Measurements from ENCODE around the gene TPRG1L. TPM values are rescaled to one million over a fixed set of nuclear protein-coding genes. Genes with fewer than 3 reads are reported as not detected.

TPRG1L gene
- total RNA-seq, 4 donors from 2014 or later, result 27.9 to 44.7 (median 33.2) TPM

GRCh38 chr1:3628445-3628844, 3.6 kb downstream of the TPRG1L start:
- intact Hi-C loops (cut with DNase I), result no loop called here
- no peak for DNase-seq
- no peaks in the 10 kb centered on the region for H3K27me3 ChIP-seq
- WGBS, 2 donors, result 88 to 96% methylated on average over 4 to 10 of the region's 10 CpGs
- peaks cover 26 to 48% (median 26%) of the 10 kb centered on the region in 3 donors for H3K4me1 ChIP-seq
- TF ChIP-seq POLR2A (IDR thresholded peaks at IDR 0.05) (no peak), CTCF (IDR thresholded peaks at IDR 0.05) (no peak)
- H3K9me3 ChIP-seq, result no peaks in the 10 kb centered on the region
- no peak overlapping the region for H3K4me3 ChIP-seq
- peaks cover 9 to 72% (median 21%) of the 10 kb centered on the region in 3 donors for H3K36me3 ChIP-seq
- H3K27ac ChIP-seq, result no peak overlapping the region

- Histone ChIP-seq H3K9me3 (no peaks in the 10 kb centered on the region), H3K27ac (no peak overlapping the region), H3K27me3 (no peaks in the 10 kb centered on the region), H3K36me3 (peaks cover 17 to 84% (median 21%) of the 10 kb centered on the region in 3 donors), H3K4me3 (no peak overlapping the region), H3K4me1 (peaks cover 19 to 40% (median 20%) of the 10 kb centered on the region in 3 donors)
- intact Hi-C loops (cut with DNase I), result no loop called here
- TF ChIP-seq CTCF (IDR thresholded peaks at IDR 0.05), result no peak
- TF ChIP-seq POLR2A (IDR thresholded peaks at IDR 0.05), result no peak
- 89 to 90% methylated on average over 10 to 12 of the region's 16 CpGs for WGBS, 2 donors
- no peak for DNase-seq
Observed at GRCh38 chr1:3629561-3630160, 4.8 kb downstream of the TPRG1L start.

DNA sequence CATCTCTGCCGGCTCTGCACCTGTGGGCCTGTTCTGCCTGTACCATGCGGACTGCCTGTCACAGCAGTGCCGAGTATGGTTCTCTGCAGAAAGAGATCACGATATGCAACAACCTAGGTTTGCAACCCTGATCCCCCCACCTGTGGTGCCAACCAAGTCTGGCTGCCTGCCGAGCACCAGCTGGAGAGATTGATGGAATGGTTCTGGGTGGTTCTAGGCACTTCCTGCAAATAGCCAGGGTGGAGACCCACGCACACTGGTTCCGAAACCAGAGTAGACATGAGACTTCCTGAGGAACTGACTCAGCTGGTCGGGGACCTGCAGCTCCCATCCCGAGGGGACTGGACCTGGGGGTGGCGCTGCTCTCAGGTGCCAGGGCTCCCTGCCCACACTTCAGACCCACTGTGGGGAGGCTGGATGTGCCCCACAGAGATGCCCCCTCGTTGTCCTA, 5.4 kb downstream of the TPRG1L start:
- no peak for DNase-seq
- 73 to 81% methylated on average over 4 of the region's 11 CpGs for WGBS, 2 donors

GRCh38 chr1:3630914-3631313, 6.1 kb downstream of the TPRG1L start:
- WGBS, 2 donors, result 80% methylated on average over 2 to 8 of the region's 9 CpGs
- intact Hi-C loops (cut with DNase I), result no loop called here
- H3K27me3 ChIP-seq, result no peaks in the 10 kb centered on the region
- H3K4me1 ChIP-seq, result peaks cover 11 to 33% (median 15%) of the 10 kb centered on the region in 3 donors
- H3K9me3 ChIP-seq, result no peaks in the 10 kb centered on the region
- H3K36me3 ChIP-seq, result peaks cover 20 to 96% (median 26%) of the 10 kb centered on the region in 3 donors
- no peak for DNase-seq
- TF ChIP-seq CTCF (IDR thresholded peaks at IDR 0.05) (no peak), POLR2A (IDR thresholded peaks at IDR 0.05) (no peak)
- no peak overlapping the region for H3K4me3 ChIP-seq
- H3K27ac ChIP-seq, result peak overlapping the region in 3 of 4 donors; percentile 61 to 77 (median 63)

More for the DNA sequence above, 5.4 kb downstream of the TPRG1L start:
- Histone ChIP-seq H3K4me1 (peaks cover 18 to 40% (median 20%) of the 10 kb centered on the region in 3 donors), H3K27ac (no peak overlapping the region), H3K4me3 (no peak overlapping the region), H3K27me3 (no peaks in the 10 kb centered on the region), H3K9me3 (no peaks in the 10 kb centered on the region), H3K36me3 (peaks cover 20 to 89% (median 23%) of the 10 kb centered on the region in 3 donors)
- no peak for TF ChIP-seq CTCF (IDR thresholded peaks at IDR 0.05)
- intact Hi-C loops (cut with DNase I), result no loop called here

DNA sequence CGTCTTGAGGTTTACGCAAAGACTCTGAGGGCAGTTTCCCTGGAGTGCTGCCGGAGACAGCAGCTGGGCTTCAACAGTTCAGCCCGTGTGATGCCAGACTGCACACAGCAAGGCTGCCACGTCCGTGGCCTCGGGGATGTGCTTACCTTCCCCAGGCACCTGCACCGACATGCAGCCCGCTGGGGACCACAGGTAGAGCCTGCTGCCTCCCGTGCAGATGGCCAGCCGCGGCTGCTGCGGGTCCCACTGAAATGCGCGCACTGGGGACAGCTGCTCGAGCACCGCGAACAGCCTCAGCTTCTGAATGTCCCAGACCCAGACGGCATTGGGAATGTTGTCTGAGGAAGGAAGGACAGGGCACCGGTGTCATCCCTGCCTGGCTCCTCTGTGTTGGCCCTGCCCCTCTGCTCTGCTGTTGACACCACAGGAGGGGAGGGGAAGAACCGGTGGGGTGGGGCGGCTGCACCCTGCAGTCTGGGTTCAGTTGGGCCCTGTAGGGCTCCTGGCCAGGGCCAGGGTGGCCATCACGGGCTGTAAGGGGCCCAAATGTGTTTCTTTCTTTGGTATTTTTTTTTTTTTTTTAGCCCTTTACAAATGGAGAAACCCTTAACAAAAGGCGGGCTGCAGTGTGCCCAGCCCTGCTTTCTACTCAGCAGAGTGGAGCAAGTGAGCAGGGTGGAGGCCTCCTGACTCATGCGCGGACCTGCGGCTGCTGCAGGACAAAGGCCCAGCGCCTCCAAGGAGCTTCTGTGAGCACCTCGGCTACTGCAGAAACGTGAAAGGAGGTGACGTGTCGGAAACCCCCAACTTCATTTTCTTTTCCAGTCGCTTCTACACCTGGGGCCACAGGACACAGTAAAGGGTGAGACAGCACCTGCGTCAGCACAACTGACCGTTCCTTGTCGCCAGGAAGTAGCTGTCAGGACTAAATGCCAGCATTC, 6.8 kb downstream of the TPRG1L start:
- Histone ChIP-seq H3K27ac (peak overlapping the region; percentile 26 to 77 (median 62)), H3K4me1 (peaks cover 8 to 26% (median 13%) of the 10 kb centered on the region in 3 donors), H3K9me3 (no peaks in the 10 kb centered on the region), H3K27me3 (no peaks in the 10 kb centered on the region), H3K4me3 (no peak overlapping the region), H3K36me3 (peaks cover 24 to 100% (median 32%) of the 10 kb centered on the region in 3 donors)
- TF ChIP-seq CTCF (IDR thresholded peaks at IDR 0.05) (no peak), POLR2A (IDR thresholded peaks at IDR 0.05) (no peak)
- 46 to 61% methylated on average over 15 to 18 of the region's 36 CpGs for WGBS, 2 donors
- no peak for DNase-seq
- intact Hi-C loops (cut with DNase I), result no loop called here

Data from esophagus squamous epithelium (tissue), 5 donors.